HG03354 (cell line): ENCODE data around the gene PARVB.

ENCODE experiments used
- ATAC-seq: cut with Tn5 transposase; IDR thresholded peaks from one replicate; pipeline ENCODE4 v1.9.1; 2021; ENCODE audit warnings: mild to moderate bottlenecking; ENCODE audit not compliant: unreplicated experiment, poor library complexity, severe bottlenecking

The PARVB gene

GRCh38 chr22:44201665-44202064 is 177.6 kb downstream of the PARVB start:
- ATAC-seq, result no peak

- no peak for ATAC-seq
These were observed 178.2 kb downstream of the PARVB start for GRCh38 chr22:44202261-44202789.

- no peak for ATAC-seq
These were observed 179.1 kb downstream of the PARVB start for GRCh38 chr22:44203203-44203602.

GRCh38 chr22:44204739-44205515 is 180.8 kb downstream of the PARVB start:
- ATAC-seq, result no peak

GRCh38 chr22:44205516-44206329 is 181.6 kb downstream of the PARVB start:
- no peak for ATAC-seq

- ATAC-seq, result no peak
These were observed 182.2 kb downstream of the PARVB start for GRCh38 chr22:44206330-44206645.

GRCh38 chr22:44206696-44207095 is 182.6 kb downstream of the PARVB start:
- no peak for ATAC-seq

GRCh38 chr22:44207173-44207980 is 183.3 kb downstream of the PARVB start:
- no peak for ATAC-seq

- no peak for ATAC-seq
These were observed 183.8 kb downstream of the PARVB start for GRCh38 chr22:44207981-44208317.

GRCh38 chr22:44209343-44209742 is 185.2 kb downstream of the PARVB start:
- ATAC-seq, result no peak

GRCh38 chr22:44210722-44211121 is 186.6 kb downstream of the PARVB start:
- no peak for ATAC-seq

GRCh38 chr22:44211256-44211945 is 187.3 kb downstream of the PARVB start:
- no peak for ATAC-seq

GRCh38 chr22:44211946-44212930 is 188.1 kb downstream of the PARVB start:
- no peak for ATAC-seq

- no peak for ATAC-seq
These were observed 188.8 kb downstream of the PARVB start for GRCh38 chr22:44212936-44213335.

GRCh38 chr22:44213489-44214043 is 189.5 kb downstream of the PARVB start:
- no peak for ATAC-seq

- no peak for ATAC-seq
These were observed 190.1 kb downstream of the PARVB start for GRCh38 chr22:44214187-44214586.

GRCh38 chr22:44214764-44215163 is 190.7 kb downstream of the PARVB start:
- no peak for ATAC-seq

GRCh38 chr22:44215287-44215686 is 191.2 kb downstream of the PARVB start:
- ATAC-seq, result no peak
